Measurements from ENCODE around the gene CACNA1I. TPM values are rescaled to one million over a fixed set of nuclear protein-coding genes. Genes with fewer than 3 reads are reported as not detected.

The CACNA1I gene
- total RNA-seq, 3 donors from 2014 or later (not counting 1 experiment from before 2014, with no cell fraction given): 0.05 to 0.83 (median 0.72) TPM

DNA sequence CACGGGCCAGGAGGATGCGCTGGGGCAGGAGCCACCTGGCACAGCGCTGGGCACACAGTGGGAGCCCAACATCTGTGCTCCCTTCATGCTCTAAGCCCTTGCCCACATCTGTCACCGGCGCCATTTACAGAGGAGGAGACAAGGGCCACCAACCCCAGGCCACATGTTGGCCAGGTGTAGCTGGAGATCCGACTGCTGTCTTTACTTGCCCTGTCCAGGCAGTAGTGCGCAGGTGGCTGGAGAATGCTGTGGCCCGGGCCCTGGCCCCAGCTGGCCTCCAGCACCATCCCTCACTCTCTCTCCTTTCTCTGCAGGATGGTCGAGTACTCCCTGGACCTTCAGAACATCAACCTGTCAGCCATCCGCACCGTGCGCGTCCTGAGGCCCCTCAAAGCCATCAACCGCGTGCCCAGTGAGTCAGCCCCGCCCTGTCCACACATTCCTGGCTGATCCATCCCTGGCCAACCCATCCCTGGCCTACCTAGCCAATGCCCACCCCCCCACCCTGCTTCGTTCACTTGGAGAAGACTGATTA is 48.5 kb downstream of the CACNA1I start:
- H3K27me3 ChIP-seq (ENCODE audit: control insufficient read depth, insufficient read depth, low read length): peaks cover 6% of the 10 kb centered on the region
- no peaks in the 10 kb centered on the region for H3K36me3 ChIP-seq (ENCODE audit: control insufficient read depth, insufficient read depth, low read length)
- H3K4me1 ChIP-seq (ENCODE audit: control insufficient read depth, insufficient read depth, low read length): no peaks in the 10 kb centered on the region
- Mint-ChIP-seq H3K27ac (no peak overlapping the region), H3K36me3 (no peaks in the 10 kb centered on the region), H3K4me3 (no peak overlapping the region), H3K27me3 (ENCODE audit: low read depth in 2 of 2) (peaks cover 16 to 42% of the 10 kb centered on the region in 2 donors), H3K4me1 (peaks cover 0 to 5% of the 10 kb centered on the region in 2 donors), H3K9me3 (no peaks in the 10 kb centered on the region)
- no peaks in the 10 kb centered on the region for H3K9me3 ChIP-seq (ENCODE audit: control insufficient read depth, insufficient read depth, low read length)
- ATAC-seq (no peak), DNase-seq (no peak)
- no peak overlapping the region for H3K4me3 ChIP-seq (ENCODE audit: low read length)
- intact Hi-C loops (cut with micrococcal nuclease): no loop called here
- 91% methylated on average over 17 of the region's 17 CpGs for WGBS (ENCODE audit: insufficient coverage)
- TF ChIP-seq, protein P1, sequence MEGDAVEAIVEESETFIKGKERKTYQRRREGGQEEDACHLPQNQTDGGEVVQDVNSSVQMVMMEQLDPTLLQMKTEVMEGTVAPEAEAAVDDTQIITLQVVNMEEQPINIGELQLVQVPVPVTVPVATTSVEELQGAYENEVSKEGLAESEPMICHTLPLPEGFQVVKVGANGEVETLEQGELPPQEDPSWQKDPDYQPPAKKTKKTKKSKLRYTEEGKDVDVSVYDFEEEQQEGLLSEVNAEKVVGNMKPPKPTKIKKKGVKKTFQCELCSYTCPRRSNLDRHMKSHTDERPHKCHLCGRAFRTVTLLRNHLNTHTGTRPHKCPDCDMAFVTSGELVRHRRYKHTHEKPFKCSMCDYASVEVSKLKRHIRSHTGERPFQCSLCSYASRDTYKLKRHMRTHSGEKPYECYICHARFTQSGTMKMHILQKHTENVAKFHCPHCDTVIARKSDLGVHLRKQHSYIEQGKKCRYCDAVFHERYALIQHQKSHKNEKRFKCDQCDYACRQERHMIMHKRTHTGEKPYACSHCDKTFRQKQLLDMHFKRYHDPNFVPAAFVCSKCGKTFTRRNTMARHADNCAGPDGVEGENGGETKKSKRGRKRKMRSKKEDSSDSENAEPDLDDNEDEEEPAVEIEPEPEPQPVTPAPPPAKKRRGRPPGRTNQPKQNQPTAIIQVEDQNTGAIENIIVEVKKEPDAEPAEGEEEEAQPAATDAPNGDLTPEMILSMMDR (IDR thresholded peaks at IDR 0.05): no peak
- no peak overlapping the region for H3K27ac ChIP-seq (ENCODE audit: low read length)

DNA sequence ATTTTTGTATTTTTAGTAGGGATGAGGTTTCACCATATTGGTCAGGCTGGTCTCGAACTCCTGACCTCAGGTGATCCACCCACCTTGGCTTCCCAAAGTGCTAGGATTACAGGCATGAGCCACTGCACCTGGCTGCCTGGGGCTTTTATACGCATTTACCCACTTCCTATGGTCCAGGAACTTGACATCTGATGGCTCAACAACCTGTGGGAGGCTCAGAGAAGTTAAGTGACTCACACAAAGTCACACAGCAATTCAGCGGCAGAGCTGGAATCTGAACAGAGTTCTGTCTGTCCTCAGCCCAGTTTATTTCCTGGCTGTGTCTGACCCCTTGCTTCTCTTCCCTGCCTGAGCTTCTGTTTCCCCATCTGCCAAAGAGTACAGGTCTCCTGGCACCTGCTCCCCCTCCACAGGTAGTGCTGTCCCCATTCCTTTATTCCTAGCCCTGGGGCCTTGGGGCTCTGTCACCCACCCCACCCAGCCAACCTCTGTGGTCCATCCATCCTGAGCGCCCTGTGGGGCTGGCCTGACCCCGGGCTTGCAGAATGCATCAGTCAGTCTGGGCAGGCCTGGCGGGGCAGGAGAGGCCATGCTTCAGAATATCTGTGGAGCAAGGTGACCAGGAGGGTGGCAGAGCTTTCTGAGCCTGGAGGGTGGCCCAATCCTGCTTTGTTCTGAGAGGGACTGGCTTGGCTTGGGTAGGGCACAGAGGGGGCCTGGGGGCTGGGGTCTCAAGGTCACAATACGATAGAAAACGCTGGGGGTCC is 50.6 kb downstream of the CACNA1I start:
- Histone ChIP-seq H3K36me3 (ENCODE audit: control insufficient read depth, insufficient read depth, low read length) (no peaks in the 10 kb centered on the region), H3K9me3 (ENCODE audit: control insufficient read depth, insufficient read depth, low read length) (no peaks in the 10 kb centered on the region), H3K27me3 (ENCODE audit: control insufficient read depth, insufficient read depth, low read length) (peaks cover 6% of the 10 kb centered on the region), H3K4me3 (ENCODE audit: low read length) (no peak overlapping the region), H3K4me1 (ENCODE audit: control insufficient read depth, insufficient read depth, low read length) (no peaks in the 10 kb centered on the region), H3K27ac (ENCODE audit: low read length) (no peak overlapping the region)
- no peak overlapping the region for H3K27ac Mint-ChIP-seq
- peaks cover 0 to 5% of the 10 kb centered on the region in 2 donors for H3K4me1 Mint-ChIP-seq
- ATAC-seq (no peak), DNase-seq (no peak)
- H3K27me3 Mint-ChIP-seq (ENCODE audit: low read depth in 2 of 2): peaks cover 0 to 30% of the 10 kb centered on the region in 2 donors
- intact Hi-C loops (cut with micrococcal nuclease): loop anchor here (5.0 kb wide), 1 partner anchor 321 kb away; no protein-coding TSS in a partner anchor
- 81% methylated on average over 8 of the region's 8 CpGs for WGBS (ENCODE audit: insufficient coverage)
- H3K9me3 Mint-ChIP-seq: no peaks in the 10 kb centered on the region
- H3K36me3 Mint-ChIP-seq: no peaks in the 10 kb centered on the region
- no peak overlapping the region for H3K4me3 Mint-ChIP-seq
- TF ChIP-seq, protein P1 (IDR thresholded peaks at IDR 0.05): no peak

DNA sequence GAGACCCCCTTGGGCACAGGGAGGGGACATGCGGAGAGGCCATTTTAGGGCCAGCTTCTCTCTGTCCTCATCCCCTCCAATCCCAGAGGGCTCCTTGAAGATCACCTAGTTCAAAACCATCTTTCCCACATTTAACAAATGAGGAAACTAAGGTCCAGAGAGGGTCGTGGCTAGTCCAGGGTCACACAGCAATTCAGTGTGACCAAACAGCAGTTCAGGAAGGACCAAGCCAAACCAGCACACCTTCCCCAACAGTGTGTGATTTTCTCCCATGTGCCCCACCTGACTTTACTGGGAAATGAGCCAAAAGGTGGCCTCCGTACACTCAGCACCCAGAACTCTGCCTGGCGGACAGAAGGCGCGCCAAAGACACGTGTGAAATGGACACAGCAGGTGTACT is 51.3 kb downstream of the CACNA1I start:
- Mint-ChIP-seq H3K27ac (no peak overlapping the region), H3K36me3 (no peaks in the 10 kb centered on the region), H3K9me3 (no peaks in the 10 kb centered on the region), H3K4me1 (peaks cover 0 to 6% of the 10 kb centered on the region in 2 donors), H3K27me3 (ENCODE audit: low read depth in 2 of 2) (peaks cover 0 to 31% of the 10 kb centered on the region in 2 donors), H3K4me3 (no peak overlapping the region)
- Histone ChIP-seq H3K4me1 (ENCODE audit: control insufficient read depth, insufficient read depth, low read length) (peaks cover 1% of the 10 kb centered on the region), H3K9me3 (ENCODE audit: control insufficient read depth, insufficient read depth, low read length) (no peaks in the 10 kb centered on the region), H3K4me3 (ENCODE audit: low read length) (no peak overlapping the region), H3K27ac (ENCODE audit: low read length) (no peak overlapping the region), H3K36me3 (ENCODE audit: control insufficient read depth, insufficient read depth, low read length) (no peaks in the 10 kb centered on the region), H3K27me3 (ENCODE audit: control insufficient read depth, insufficient read depth, low read length) (peaks cover 7% of the 10 kb centered on the region)
- intact Hi-C loops (cut with micrococcal nuclease): loop anchor here (5.0 kb wide), 1 partner anchor 320 kb away; no protein-coding TSS in a partner anchor
- TF ChIP-seq, protein P1 (IDR thresholded peaks at IDR 0.05): no peak
- ATAC-seq: no peak
- no peak for DNase-seq
- WGBS (ENCODE audit: insufficient coverage): 84% methylated on average over 7 of the region's 7 CpGs

All from natural killer cell (primary cell).